Inflammatory macrophage (primary cell): ENCODE data around the gene PPP2R3B.
A peak's percentile ranks its signal among the peaks of the same experiment; 100 is the strongest.

ENCODE experiments used
- DNase-seq, 2 donors: peaks; one replicate each; pipeline ENCODE4 v3.0.0-alpha.2; 2020 to 2022

The PPP2R3B gene

GRCh38 chrX:370244-370962 lies 16.3 kb downstream of the PPP2R3B start:
- no peak for DNase-seq

GRCh38 chrX:369563-370101 lies 17.1 kb downstream of the PPP2R3B start:
- no peak for DNase-seq

- DNase-seq = no peak
These were observed 17.7 kb downstream of the PPP2R3B start for GRCh38 chrX:368811-369562.

- no peak for DNase-seq
These were observed 18.8 kb downstream of the PPP2R3B start for GRCh38 chrX:367866-368265.

GRCh38 chrX:367349-367748 lies 19.4 kb downstream of the PPP2R3B start:
- no peak for DNase-seq

- DNase-seq = no peak
These were observed 22.9 kb downstream of the PPP2R3B start for GRCh38 chrX:363621-364375.

GRCh38 chrX:362937-363620 lies 23.6 kb downstream of the PPP2R3B start:
- DNase-seq = no peak

- no peak for DNase-seq
These were observed 24.4 kb downstream of the PPP2R3B start for GRCh38 chrX:362351-362750.

GRCh38 chrX:361231-362145 lies 25.2 kb downstream of the PPP2R3B start:
- no peak for DNase-seq

- no peak for DNase-seq
These were observed 26.1 kb downstream of the PPP2R3B start for GRCh38 chrX:360496-361150.

- no peak for DNase-seq
These were observed 28.0 kb downstream of the PPP2R3B start for GRCh38 chrX:358651-359143.

- peak in 1 of 2 donors; percentile 25 for DNase-seq
These were observed 28.8 kb downstream of the PPP2R3B start for GRCh38 chrX:357693-358471.

GRCh38 chrX:357035-357692 lies 29.5 kb downstream of the PPP2R3B start:
- no peak for DNase-seq

- DNase-seq = no peak
These were observed 30.2 kb downstream of the PPP2R3B start for GRCh38 chrX:356385-357034.

GRCh38 chrX:355329-356050 lies 31.2 kb downstream of the PPP2R3B start:
- DNase-seq = no peak

GRCh38 chrX:353566-354535 lies 32.9 kb downstream of the PPP2R3B start:
- no peak for DNase-seq
